HEK293T (cell line): ENCODE results near the gene ACADVL.
"Not testable (repeated sequence)": the region's sequence is repeated elsewhere in the genome, so short reads cannot be mapped to it uniquely, and the experiment has no call there.

Experiments used
- FOXA1 ChIP-seq: fragments of 450-650 bp; IDR thresholded peaks from 2 replicates; pipeline ENCODE4 v1.6.1; 2016; ENCODE audit warnings: mild to moderate bottlenecking
- FOXK2 ChIP-seq: fragments of 450-650 bp; IDR thresholded peaks from 2 replicates; pipeline ENCODE4 v1.6.1; 2016; ENCODE audit warnings: mild to moderate bottlenecking
- FOXM1 ChIP-seq: fragments of 450-650 bp; IDR thresholded peaks from 2 replicates; pipeline ENCODE4 v1.6.1; 2017; ENCODE audit warnings: mild to moderate bottlenecking, borderline replicate concordance
- LEF1 ChIP-seq: fragments of 450-650 bp; IDR thresholded peaks from 2 replicates; pipeline ENCODE4 v1.6.1; 2017; ENCODE audit warnings: mild to moderate bottlenecking, borderline replicate concordance
- NFRKB ChIP-seq: fragments of 450-650 bp; IDR thresholded peaks from 2 replicates; pipeline ENCODE4 v1.6.1; 2016; ENCODE audit warnings: mild to moderate bottlenecking, moderate library complexity
- SP1 ChIP-seq: fragments of 450-650 bp; IDR thresholded peaks from 2 replicates; pipeline ENCODE4 v1.6.1; 2017
- SUZ12 ChIP-seq: fragments of 450-650 bp; IDR thresholded peaks from 2 replicates; pipeline ENCODE4 v1.6.1; 2016; ENCODE audit warnings: mild to moderate bottlenecking
- TARDBP ChIP-seq: fragments of 450-650 bp; IDR thresholded peaks from 2 replicates; pipeline ENCODE4 v1.6.1; 2016

- TF ChIP-seq NFRKB, SUZ12, SP1, FOXM1, FOXA1, LEF1, TARDBP, FOXK2: not testable (repeated sequence)
Measured at GRCh38 chr17:7182101-7182500, 37.6 kb upstream of the ACADVL start.
